Middle frontal gyrus (tissue), 1 donor: Measurements from ENCODE around the gene RAB33B.

Experiments
- DNase-seq: peaks from one replicate; pipeline ENCODE4 v3.0.0-alpha.2; 2015; ENCODE audit warnings: low spot score; ENCODE audit errors: extremely low spot score

Gene RAB33B

DNA sequence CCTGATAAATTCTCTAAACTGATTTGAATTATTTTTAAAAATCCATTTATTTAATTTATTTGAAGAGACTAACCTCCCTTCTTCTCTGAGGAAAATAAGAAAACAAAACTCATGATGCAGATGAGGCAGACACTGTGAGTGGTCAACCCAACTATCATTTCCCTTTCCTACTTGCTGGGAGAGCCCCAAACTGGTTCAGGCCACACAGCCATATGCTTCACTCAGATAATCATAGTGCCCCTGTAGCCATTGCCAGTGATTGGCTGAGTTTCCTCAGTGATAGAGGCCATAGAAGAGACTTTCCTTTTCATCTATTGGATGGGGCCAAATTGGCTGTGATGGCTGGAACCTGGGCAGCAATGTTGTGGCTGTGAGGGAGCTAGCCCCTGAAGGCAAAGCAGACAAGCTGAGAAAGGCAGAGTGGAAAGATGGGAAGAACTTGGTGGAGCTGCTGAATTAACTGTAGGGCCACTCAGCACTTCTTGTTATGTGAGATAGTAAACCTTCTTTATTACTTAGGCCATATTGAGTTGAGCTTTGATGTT, 49.8 kb downstream of the RAB33B start:
- DNase-seq: no peak

DNA sequence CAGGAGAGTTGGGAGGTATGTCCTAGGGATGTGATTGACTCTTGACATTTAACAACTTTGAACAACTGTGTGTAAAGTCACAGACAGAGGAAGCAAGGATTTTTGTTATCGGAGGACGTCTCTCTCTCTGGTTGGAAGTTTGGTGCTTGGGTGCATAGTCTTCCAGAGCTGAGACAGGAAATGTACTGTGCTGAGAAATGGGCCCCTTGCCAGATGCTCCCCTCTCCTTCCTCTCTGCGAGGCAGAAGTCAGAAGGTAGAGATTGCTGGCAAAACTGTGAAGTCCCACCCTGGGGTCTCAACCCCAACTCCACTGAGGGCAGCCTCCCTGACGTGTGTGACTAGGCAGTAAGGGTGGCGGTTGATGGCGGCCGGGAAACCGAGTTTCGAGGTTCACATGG, 52.9 kb downstream of the RAB33B start:
- DNase-seq: no peak

DNA sequence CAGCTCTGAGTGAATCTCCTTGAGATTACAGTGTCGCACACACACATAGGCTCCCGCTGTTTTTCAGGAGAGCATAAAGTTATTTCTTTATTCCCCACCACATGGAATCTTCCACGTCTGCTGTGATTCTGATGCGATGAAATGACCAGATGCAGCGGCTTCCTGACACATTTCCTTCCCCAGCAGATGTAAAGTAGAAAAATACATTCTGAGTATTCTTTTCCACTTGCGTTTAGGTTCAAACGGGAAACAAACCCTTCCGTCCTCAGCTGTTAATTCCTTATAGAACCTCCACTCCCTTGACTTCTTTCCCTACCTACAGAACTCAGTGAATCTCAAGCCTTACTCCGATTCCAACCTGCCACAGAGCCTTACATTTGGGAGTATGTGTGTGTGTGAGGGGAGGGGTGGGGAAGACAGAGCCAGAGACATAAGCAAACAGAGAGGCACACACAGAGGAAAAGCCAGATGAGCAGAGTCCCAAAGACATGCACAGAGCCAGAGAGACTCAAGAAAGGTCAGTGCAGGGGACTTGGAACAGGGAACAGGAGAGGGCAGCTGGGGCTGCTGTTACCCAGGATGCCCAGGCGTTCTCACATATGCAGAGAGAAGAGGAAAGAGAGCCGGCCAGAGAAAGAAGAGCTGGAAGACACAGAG, 54.8 kb downstream of the RAB33B start:
- no peak for DNase-seq

DNA sequence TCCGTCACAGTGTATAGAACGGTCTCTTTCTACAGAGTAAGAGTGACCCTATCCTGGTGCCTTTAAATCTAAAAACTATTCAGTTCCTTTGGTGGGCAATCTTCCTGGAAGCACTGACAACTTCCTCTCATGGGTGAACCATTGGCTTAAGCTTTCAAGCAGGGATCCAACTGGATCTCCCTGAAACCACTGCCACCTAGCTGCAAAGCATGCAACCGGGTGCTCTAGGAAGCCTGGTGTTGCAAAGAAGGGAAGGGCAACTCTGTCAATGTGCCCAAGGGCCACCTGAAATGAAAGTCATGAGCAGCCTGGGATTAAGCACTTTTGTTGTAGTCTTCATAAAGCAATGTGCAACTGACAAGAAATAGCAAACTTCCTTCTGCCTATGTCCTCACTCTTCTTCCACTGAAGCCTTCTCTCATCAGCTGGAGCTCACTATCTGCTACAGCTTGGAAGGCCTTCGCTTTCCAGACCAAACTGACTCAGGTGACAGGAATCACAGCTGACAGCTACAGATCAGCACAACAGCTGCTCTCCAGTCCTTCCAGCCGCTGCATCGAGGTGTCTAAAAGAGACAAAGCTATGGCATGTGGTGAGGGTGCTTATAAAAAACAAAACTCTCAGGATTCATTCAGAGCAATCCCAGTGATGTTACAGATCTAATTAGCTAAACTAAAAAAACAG, 55.9 kb downstream of the RAB33B start:
- DNase-seq: no peak

DNA sequence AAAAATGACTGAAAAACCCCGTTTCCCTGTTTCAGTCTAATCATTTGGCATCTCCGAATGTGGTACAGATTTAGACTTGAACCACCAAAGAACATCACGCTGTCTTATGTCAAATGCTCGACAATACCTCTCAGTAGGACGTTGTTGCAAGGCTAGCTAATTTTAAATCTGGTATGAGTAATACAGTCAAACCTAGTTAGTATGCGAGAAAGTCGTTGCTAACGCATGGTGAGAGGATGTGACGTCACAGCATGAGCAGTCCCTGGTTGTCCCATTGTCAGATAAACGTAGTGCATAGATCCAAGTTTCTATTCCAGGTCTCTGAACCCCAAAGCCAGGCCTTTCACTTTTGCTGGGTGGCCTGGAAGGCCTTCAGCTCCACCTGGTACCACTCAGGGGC, 57.4 kb downstream of the RAB33B start:
- peak; percentile 31 for DNase-seq

DNA sequence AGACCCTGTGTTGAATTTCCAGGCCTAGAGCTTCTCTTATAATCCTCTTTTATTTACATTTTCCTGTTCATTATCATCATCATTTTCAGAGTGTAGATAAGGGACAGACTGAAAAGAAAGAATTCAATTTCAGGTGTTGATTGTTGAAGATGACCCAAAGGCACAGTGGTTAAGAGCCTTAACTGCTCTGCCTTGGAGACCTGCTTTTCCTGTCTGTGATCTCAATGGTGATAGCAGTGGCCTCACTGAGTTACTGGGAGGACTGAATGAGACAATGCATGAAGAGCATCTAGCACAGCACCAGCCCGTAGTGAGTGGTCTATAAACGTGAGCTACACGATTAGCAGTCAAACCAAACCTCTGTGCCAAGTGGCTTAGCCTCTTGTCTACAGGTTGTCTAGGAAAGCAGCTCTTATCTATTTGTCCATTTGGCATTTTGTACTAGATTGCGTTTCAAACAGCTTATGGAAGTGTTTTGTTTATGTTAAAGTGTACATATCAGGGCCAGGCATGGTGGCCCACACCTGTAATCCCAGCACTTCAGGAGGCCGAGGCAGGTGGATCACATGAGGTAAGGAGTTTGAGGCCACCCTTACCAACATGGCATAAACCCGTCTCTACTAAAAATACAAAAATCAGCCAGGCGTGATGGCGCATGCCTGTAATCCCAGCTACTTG, 60.6 kb downstream of the RAB33B start:
- DNase-seq: no peak

DNA sequence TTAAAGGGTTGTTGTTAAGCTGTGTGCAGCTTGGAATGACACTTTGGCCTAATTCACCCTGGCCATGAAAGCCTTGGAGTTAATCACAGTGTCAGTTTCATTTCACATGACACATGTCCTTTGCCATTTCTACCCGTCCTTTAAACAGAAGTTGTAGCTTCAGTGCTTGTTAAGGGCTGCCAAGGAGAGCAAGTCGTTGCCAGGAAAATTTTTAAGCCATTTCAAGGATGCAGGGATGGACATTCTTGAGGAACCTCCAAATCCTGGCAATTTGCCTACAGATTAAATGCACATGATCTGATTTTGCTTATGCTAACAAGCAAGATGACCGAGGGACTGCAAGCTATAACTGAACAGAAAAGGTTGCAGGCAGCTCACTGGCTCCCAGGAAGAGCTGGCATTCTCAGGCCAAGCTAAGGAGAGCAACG, 61.6 kb downstream of the RAB33B start:
- DNase-seq: no peak

DNA sequence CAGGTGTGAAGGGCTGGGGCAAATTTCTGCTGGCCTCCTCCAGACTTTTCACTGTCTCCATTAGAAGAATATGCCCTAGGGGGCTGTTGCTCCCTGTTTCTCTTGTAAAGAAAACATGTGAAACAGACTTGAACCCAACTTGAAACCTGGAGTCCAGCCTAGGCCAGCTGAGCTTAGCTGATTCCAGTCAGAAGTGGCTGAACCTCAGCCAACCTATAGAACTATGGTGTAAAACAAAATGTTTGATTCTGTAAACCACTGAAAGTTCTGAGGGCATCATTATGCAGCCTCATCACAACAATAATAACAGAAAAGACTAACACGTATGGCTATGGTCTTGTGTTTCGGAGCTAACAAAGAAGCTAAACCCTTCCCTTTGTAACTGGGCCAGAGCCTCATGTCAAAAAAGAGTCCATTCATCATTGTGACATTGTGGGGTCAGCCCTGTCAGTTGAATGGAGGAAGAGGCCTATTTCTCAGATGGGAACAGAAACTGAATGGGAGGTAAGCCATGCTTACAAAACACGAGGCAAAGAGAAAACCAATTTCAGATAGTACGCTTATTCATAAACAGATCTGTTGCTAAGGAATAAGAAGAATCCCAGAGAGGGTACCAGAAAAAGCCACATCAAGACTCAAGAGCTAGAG, 68.0 kb downstream of the RAB33B start:
- peak; percentile 39 for DNase-seq

DNA sequence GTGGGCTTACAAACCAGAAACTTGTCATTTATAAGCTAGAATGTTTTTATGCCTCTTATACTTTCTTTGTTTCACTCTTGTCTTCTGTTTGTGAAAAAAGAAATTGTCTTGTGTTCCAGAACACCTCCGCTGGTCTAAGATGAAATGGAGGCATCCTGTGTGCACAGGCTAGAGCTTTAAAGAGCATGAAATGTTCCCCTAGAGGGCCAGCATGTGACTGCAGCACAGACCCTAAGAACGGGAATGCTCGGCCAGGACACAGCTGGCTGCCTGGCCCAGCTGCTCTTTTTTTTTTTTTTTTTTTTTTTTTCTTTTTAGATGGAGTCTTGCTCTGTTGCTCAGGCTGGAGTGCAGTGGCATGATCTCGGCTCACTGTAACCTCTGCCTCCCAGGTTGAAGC, 68.5 kb downstream of the RAB33B start:
- no peak for DNase-seq

DNA sequence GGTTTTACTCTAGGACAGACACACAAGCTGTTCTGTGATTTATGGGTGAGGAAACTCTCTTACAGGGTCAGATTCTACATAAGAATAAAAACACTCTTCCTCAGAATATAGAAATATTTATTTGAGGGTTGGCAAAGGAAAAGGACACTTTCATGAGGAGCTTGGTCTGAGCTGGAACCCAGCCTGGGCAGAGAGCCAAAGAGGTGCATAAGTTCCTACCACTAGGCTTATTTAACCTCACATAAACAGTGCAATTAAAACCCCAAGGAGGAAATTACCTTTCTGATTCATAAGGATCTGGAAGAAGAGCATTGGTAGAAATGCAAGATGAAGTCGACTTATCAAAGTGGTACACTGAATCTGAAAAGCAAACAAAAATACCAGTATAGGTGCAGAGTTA, 69.2 kb downstream of the RAB33B start:
- DNase-seq: no peak

DNA sequence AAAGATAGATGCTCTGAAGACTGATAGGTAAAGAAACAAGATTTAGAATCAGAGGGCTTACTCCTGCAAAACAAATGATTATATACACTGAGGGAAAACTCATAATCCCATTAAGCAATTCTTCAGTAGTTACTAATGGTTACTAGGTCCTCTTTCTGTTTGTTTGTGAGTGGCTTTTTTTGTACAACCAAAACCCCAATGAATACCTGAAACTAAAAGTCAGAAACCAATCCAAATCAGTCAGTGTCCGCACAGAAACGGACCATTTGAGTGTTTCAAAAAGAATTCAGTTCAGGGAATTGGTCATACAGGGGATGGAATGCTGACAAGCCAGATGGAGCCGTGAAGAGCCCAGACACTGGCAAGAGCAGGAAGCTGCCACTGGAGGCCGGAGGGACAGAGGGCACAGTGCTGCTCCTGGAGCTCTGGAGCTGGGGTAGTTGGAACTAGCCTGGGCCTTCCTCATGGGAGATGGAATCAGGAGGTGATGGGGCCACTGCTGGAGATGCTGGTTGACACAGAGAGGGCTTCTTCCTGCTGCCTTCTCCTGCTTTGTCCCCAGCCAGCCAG, 70.2 kb downstream of the RAB33B start:
- DNase-seq: no peak

DNA sequence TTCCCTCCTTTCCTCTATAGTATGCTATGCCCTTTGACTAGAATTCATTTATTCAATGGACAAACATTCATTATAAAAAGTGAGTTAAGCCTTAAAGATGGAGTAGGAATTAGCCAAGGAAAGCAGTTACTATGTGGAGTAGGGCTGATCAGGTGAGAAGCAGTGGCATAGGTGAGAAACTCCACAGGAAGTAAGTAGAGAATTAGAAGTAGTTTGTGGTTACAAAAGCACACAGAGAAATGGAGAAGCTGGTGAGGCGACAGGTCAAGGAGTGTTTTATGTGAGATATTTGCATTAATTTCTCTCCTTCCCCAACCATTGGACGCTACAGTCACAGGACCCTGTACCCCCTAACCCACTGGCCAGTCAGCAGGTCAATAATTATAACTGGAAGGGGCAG, 71.5 kb downstream of the RAB33B start:
- DNase-seq: no peak
